OCI-LY7 (cell line): ENCODE measurements around the gene SHISA2.

Source experiments
- EZH2phosphoT487 ChIP-seq: fragments of 200-600 bp; sonication (generic); IDR thresholded peaks from 2 replicates; pipeline ENCODE4 v1.6.1; 2018; ENCODE audit warnings: low read depth, borderline replicate concordance, mild to moderate bottlenecking, mixed run types, antibody characterized with exemption, low read length, moderate library complexity, mixed read lengths
- TF ChIP-seq, protein P1 (sequence below): fragments of 200-600 bp; sonication (generic); conservative IDR thresholded peaks from 2 replicates; pipeline ENCODE4 v1.5.1; 2014; ENCODE audit warnings: mild to moderate bottlenecking, antibody characterized with exemption, low read length, moderate library complexity, mixed read lengths

DNA sequence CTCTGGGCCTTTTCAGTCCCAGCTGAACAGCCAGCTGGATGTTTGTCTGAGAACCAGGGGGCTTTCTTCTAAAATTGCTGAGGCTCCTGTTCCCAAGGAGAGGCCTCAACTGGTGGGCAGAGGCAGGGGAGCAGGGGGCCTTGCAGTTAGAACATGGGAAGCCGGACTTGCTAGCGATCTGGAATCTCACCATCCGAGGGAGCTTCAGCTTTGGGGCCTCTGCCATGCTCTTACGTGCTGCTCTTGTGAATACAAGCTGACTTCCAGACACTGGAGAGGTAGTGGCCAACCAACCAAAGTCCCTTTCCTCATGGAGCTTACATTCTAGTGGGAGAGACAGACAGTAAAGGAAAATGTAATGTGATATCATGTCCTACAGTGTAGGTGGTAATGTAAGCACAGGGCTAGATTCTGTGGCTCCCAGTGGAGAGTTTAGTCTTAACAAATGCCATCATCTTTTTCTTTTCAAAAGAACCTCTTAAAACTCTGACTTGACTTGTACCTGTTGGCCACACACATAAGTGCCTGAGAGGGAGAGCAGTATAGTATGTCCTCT is 22.2 kb downstream of the SHISA2 start:
- TF ChIP-seq, protein P1, sequence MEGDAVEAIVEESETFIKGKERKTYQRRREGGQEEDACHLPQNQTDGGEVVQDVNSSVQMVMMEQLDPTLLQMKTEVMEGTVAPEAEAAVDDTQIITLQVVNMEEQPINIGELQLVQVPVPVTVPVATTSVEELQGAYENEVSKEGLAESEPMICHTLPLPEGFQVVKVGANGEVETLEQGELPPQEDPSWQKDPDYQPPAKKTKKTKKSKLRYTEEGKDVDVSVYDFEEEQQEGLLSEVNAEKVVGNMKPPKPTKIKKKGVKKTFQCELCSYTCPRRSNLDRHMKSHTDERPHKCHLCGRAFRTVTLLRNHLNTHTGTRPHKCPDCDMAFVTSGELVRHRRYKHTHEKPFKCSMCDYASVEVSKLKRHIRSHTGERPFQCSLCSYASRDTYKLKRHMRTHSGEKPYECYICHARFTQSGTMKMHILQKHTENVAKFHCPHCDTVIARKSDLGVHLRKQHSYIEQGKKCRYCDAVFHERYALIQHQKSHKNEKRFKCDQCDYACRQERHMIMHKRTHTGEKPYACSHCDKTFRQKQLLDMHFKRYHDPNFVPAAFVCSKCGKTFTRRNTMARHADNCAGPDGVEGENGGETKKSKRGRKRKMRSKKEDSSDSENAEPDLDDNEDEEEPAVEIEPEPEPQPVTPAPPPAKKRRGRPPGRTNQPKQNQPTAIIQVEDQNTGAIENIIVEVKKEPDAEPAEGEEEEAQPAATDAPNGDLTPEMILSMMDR: no peak
- no peak for TF ChIP-seq EZH2phosphoT487
